Activated naive CD8-positive, alpha-beta T cell treated with anti-CD3 and anti-CD28 coated beads for 36 hours (primary cell): Measurements from ENCODE around the gene ABHD2. TPM values are rescaled to one million over a fixed set of nuclear protein-coding genes. Genes with fewer than 3 reads are reported as not detected.

ENCODE experiments used
- DNase-seq: peaks from one replicate; pipeline ENCODE4 v3.0.0; 2021
- H3K27ac Mint-ChIP-seq: one replicate; pipeline ENCODE4 v1.8.0; 2022; ENCODE audit warnings: mild to moderate bottlenecking, moderate library complexity, mixed read lengths
- H3K27me3 Mint-ChIP-seq: one replicate; pipeline ENCODE4 v1.8.0; 2022; ENCODE audit warnings: mild to moderate bottlenecking, mixed read lengths
- H3K36me3 Mint-ChIP-seq: one replicate; pipeline ENCODE4 v1.8.0; 2021; ENCODE audit warnings: mild to moderate bottlenecking, mixed read lengths
- H3K4me1 Mint-ChIP-seq: one replicate; pipeline ENCODE4 v1.8.0; 2021; ENCODE audit warnings: mixed read lengths
- H3K4me3 Mint-ChIP-seq: one replicate; pipeline ENCODE4 v1.8.0; 2022; ENCODE audit warnings: mild to moderate bottlenecking, moderate library complexity, mixed read lengths
- H3K9me3 Mint-ChIP-seq: one replicate; pipeline ENCODE4 v1.8.0; 2022; ENCODE audit warnings: mixed read lengths
- total RNA-seq, 2 experiments: library from RNA; stranded (reverse); gene quantifications; one replicate each; pipeline ENCODE4 v1.2.3, GENCODE V29; 2021

ABHD2 gene
- total RNA-seq, 2 experiments from 2014 or later = 47.6 to 49.2 TPM

DNA sequence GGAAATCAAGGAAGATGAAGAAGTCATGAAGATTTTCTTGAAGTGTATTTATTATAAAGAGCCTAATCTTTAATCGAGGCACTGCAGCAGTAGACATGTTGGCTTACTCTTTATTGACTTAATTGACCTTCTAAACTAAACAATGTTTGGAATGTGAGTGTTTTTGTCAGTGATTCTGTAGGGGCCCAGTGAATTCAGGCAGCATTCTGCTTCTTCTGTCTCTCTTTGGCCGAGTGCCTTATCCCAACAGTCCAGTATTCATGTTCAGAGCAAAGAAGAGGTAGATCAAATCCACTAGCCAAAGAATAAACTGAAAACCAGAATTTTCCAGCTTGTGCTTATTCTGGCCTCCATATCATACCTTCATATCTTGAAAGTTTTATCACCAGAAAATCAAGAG lies 77.4 kb downstream of the ABHD2 start:
- H3K4me1 Mint-ChIP-seq = peaks cover 25% of the 10 kb centered on the region
- H3K9me3 Mint-ChIP-seq = no peaks in the 10 kb centered on the region
- H3K36me3 Mint-ChIP-seq = peaks cover 8% of the 10 kb centered on the region
- no peak for DNase-seq
- no peak overlapping the region for H3K4me3 Mint-ChIP-seq
- no peaks in the 10 kb centered on the region for H3K27me3 Mint-ChIP-seq
- no peak overlapping the region for H3K27ac Mint-ChIP-seq

DNA sequence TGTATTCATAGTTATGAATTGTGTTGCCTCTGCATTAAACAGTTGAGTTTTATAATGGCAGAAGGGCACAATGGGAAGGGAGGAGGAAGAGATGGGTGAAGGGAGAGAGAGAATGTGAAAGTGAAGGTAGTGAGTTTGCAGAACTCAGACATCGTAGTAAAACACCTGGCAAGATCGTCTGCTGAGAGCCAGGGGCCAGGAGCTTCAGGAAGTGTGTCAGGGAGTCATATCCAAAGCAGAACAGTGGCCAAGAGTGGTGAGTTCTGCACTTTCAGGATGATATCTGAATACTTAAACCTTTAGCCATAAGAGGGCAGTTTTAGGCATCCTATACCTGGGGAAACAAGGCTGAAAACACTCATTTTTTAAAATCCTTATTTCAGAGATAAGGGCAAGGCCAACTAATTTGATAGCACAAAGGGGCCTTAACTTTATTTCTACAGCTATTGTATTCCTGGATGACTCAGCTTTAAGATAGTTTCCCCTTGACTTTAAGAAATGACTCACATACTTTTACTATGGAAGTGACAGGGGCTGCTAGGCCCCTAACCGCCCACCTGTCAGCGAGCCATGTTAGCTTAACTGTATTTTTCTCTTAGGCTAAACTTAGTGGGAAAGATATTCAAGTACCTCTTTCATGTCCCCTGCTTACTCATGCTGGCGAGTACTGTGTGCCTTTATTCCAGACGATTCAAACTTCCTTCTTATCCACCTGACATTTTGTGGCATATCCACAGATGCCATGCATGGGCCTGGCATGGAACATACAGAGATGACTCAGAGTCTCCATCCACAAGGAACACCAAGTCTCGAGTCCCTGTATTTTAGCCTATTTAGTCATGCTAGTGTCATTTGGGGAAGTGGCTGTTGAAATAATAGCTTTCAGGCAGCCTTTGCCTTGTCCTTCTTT lies 79.3 kb downstream of the ABHD2 start:
- peak; percentile 71 for DNase-seq
- Mint-ChIP-seq H3K9me3 (no peaks in the 10 kb centered on the region), H3K36me3 (peaks cover 8% of the 10 kb centered on the region), H3K4me3 (peak overlapping the region; percentile 53), H3K27me3 (no peaks in the 10 kb centered on the region), H3K4me1 (peaks cover 25% of the 10 kb centered on the region), H3K27ac (peak overlapping the region; percentile 88)

DNA sequence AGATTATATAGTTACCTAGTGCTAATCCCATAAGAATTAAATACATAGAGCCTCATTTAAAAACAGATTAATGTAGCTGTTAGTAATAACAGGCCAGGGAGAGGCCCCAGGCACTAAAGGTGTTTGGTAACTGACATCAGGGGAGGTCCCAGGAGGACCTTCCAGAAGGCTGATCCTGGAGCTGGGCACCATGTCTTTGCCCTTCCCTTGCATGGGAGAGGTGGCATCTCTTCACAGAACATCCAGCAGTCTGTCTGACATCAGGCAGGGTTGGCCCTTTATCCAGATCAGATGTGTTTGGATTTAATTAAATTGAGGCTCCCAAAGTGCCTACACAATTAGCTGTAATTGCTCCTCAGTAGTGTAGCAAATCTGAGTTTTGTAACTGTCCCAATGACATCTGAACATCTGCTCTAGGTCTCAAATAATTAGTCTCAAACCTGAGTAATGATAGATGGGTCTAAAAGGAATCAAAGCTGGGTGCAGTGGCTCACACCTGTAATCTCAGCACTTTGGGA lies 80.1 kb downstream of the ABHD2 start:
- Mint-ChIP-seq H3K4me1 (peaks cover 25% of the 10 kb centered on the region), H3K27ac (peak overlapping the region; percentile 88), H3K36me3 (peaks cover 6% of the 10 kb centered on the region), H3K27me3 (no peaks in the 10 kb centered on the region), H3K4me3 (peak overlapping the region; percentile 53), H3K9me3 (no peaks in the 10 kb centered on the region)
- no peak for DNase-seq

DNA sequence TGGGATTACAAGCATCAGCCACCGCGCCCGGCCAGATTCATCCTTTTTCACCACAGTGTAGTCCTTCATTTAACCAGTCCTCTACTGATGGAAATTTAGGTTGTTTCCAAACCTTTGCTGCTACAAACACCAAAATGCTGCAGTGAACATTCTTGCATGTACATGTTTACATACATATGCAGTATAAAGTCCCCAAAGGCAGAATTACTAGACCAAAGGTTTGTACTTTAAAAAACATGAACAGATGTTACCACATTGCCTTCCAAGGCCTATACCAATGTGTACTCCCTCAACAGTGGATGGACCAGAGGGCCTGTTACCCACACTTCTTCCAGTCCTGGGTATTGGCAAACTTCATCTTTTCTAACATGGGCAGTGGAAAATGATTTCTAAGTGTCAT lies 82.1 kb downstream of the ABHD2 start:
- Mint-ChIP-seq H3K9me3 (no peaks in the 10 kb centered on the region), H3K27me3 (no peaks in the 10 kb centered on the region), H3K36me3 (peaks cover 9% of the 10 kb centered on the region), H3K27ac (no peak overlapping the region), H3K4me3 (no peak overlapping the region), H3K4me1 (peaks cover 25% of the 10 kb centered on the region)
- no peak for DNase-seq

DNA sequence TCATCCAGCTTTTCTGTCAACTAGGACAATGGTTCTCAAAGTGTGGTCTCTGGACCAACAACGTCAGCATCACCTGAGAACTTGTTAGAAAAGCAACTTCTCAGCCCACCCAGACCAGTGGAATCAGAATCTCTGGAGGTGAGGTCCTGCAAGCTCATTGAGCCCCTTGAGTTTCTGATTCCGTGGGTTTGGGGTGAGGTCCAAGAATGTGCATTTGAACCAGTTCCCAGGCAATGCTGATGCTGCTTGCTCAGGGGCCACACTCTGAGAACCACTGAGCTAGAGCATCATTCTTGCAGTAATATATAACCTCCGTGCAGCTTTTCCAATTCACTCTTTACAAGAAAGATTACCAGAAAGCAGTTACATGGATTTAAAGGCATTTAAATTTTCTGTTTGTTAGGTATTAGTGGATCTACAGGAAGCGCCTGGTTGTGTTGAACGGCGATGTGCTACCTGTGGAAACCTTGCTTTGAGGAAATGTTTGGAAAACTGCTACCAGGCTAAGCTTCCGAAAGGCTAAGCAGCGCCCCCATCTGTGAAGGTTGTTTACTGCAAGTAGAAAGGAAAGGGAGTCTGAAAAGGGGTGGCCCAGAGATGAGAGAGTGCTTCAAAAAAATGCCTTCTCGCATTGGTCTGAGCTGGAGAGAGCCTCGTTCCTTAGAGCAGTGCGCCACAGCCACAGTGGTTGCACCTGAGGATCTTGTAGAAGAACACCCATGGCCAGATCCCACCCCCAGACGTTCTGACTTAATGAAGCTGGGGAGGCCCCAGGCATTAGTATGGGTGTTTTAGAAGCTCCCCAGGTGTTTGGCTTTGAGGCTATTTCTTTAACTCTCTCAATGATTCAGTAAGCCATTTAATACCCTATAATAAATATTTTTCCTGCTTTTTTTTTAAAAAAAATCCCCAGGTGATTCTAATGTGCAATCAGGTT lies 83.1 kb downstream of the ABHD2 start:
- Mint-ChIP-seq H3K36me3 (peaks cover 9% of the 10 kb centered on the region), H3K27me3 (no peaks in the 10 kb centered on the region), H3K4me3 (no peak overlapping the region)

DNA sequence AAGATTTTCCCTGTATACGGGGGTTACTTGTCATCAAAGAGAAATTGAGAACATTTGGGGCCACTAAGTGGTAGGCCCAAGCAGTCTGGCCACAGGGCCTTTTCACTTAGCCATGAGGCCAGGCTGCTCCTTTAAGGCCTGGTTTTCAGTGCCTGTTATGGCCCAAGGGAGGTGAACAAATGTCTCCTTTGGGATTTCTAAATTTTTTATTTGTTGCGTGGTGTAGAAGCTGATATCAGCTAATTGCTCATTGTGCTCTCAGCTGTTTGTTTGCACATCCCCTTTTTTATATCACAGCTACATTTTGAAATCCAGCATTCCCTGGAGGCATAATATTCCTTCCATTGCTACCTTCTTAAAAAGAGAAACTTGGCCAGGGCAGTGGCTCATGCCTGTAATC lies 84.7 kb downstream of the ABHD2 start:
- Mint-ChIP-seq H3K9me3 (no peaks in the 10 kb centered on the region), H3K4me1 (peaks cover 15% of the 10 kb centered on the region), H3K4me3 (no peak overlapping the region), H3K27me3 (no peaks in the 10 kb centered on the region), H3K36me3 (peaks cover 16% of the 10 kb centered on the region), H3K27ac (no peak overlapping the region)
- DNase-seq = no peak

More for the DNA sequence above, 83.1 kb downstream of the ABHD2 start:
- Mint-ChIP-seq H3K4me1 (peaks cover 21% of the 10 kb centered on the region), H3K27ac (no peak overlapping the region), H3K9me3 (no peaks in the 10 kb centered on the region)
- DNase-seq = no peak

DNA sequence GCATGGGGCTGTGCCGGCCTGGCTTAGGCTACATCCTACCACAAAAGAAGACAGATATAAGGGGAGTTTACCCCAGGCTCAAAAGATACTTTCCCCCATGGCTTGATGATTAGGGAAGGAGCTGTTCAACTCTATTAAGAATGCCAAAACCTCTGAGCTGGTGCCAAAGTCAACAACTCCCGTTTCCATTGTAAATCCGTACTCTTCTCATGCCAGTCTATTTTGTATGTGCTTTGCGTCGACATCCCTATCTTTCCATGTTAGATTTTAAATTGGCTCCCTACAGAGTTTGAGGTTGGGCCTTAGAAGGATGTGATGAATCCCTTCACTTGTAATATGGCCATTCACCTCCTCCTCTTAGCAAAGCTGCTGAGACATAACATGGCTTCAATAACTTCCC lies 86.2 kb downstream of the ABHD2 start:
- no peak for DNase-seq
- H3K27me3 Mint-ChIP-seq = no peaks in the 10 kb centered on the region
- no peaks in the 10 kb centered on the region for H3K9me3 Mint-ChIP-seq
- no peak overlapping the region for H3K4me3 Mint-ChIP-seq
- peaks cover 12% of the 10 kb centered on the region for H3K36me3 Mint-ChIP-seq
- peaks cover 18% of the 10 kb centered on the region for H3K4me1 Mint-ChIP-seq
- no peak overlapping the region for H3K27ac Mint-ChIP-seq

DNA sequence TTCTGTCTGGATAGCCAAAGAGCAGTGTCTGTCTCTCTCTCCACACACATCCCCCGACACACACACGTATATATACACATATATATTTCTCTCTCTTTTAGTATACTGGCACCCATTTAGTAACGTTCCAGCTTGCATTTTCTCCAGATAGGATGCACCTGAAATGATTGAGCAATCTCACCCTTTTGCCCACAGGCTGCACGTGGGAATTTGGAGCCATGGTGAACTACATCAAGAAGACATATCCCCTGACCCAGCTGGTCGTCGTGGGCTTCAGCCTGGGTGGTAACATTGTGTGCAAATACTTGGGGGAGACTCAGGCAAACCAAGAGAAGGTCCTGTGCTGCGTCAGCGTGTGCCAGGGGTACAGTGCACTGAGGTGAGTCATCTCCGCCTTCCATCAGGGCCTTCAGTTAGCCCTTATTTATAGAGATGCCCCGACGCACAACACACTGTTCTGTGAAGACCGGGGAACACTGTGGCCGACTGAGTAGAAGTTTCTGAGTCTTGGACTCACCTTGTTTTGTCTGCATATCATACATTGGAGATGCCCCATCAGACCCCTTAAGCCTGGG lies 87.4 kb downstream of the ABHD2 start:
- no peak overlapping the region for H3K27ac Mint-ChIP-seq

DNA sequence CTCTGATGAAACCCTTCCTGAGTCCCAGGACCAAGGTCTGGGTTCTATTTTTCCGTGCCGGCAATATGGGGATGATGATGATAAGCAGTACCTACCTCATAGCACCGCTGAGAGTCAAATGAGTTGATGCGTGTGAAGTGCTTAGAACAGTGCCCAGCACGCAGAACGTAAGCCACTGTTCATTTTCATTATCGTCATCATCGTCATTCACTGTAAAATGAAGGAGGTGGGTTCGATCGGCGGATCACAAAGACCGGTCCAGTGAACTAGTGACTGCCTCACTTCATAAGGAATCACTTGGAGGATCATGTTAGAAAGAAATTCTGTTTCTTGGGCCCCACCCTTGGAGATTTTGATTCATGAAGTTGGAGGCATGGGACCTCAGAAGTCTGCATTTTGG lies 88.9 kb downstream of the ABHD2 start:
- Mint-ChIP-seq H3K27me3 (no peaks in the 10 kb centered on the region), H3K9me3 (no peaks in the 10 kb centered on the region), H3K4me1 (peaks cover 32% of the 10 kb centered on the region), H3K4me3 (no peak overlapping the region), H3K36me3 (peaks cover 13% of the 10 kb centered on the region), H3K27ac (no peak overlapping the region)
- no peak for DNase-seq

More for the DNA sequence above, 87.4 kb downstream of the ABHD2 start:
- Mint-ChIP-seq H3K27me3 (no peaks in the 10 kb centered on the region), H3K9me3 (no peaks in the 10 kb centered on the region), H3K4me3 (no peak overlapping the region), H3K4me1 (peaks cover 27% of the 10 kb centered on the region), H3K36me3 (peaks cover 10% of the 10 kb centered on the region)
- no peak for DNase-seq

DNA sequence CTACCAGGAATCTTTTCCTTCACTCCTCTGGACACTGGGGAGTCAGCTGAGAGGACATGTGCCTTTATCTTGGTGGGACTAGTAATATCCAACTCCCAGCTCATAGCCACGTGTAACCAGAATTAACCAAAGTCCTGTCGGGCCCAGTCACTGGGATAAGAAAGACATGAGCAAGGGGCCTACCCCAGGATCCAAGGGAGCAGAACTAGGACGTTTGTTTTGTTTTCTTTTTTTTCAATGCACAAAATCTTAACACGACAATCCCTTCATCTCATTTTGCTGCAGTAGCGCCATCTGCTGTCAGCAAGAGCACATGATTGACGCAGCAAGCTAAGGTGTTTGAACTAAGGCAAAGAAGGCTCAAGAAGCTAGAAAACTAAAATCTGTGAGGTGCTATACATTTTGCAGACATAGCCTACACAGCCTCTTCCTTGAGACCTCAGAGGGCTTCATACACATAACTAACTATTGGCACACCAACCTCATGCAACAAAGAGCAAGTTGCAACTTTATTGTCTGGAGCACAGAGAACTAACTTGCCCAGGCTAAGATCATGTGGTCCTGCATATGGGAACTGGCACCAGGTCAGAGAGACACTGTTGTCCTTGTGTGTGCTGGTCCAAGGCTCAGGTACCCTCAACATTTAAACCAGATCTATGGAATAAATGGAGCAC lies 89.5 kb downstream of the ABHD2 start:
- Mint-ChIP-seq H3K27me3 (no peaks in the 10 kb centered on the region), H3K4me3 (no peak overlapping the region), H3K9me3 (no peaks in the 10 kb centered on the region), H3K36me3 (peaks cover 14% of the 10 kb centered on the region), H3K4me1 (peaks cover 34% of the 10 kb centered on the region), H3K27ac (peak overlapping the region; percentile 30)
- DNase-seq = peak; percentile 58

DNA sequence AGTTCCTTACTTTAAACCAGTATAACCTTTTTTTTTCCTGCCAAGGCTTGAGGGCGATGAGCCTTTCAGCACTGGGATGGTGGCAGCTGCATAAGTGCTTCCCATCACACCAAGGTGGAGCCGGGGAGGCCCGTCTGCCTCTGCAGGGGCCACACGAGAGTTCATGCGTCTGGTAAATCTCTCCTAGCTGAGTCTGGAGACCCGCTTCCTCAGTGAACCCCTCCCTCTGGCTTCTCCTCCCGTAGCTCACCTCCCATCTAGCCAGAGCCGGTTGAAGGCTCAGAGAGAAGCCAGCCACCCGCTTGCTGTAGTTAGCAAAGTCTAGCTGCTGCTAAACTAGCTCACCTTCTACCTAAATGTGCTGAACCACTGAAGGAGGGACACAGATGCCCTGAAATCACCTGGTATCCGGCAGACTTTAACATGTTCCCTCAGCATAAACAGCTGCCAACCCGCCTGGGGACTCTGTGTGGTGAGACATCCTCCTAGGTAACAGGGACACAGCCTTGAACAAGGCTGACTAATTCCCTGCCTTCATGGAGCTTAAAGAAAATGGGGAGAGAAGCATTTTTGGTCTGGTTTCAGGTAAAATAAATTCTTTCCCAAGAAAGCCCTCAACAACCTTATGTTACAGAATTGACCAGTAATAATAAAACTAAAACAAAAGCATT lies 90.2 kb downstream of the ABHD2 start:
- Mint-ChIP-seq H3K4me3 (no peak overlapping the region), H3K27ac (peak overlapping the region; percentile 91), H3K4me1 (peaks cover 34% of the 10 kb centered on the region), H3K9me3 (no peaks in the 10 kb centered on the region), H3K27me3 (no peaks in the 10 kb centered on the region), H3K36me3 (peaks cover 16% of the 10 kb centered on the region)
- no peak for DNase-seq

DNA sequence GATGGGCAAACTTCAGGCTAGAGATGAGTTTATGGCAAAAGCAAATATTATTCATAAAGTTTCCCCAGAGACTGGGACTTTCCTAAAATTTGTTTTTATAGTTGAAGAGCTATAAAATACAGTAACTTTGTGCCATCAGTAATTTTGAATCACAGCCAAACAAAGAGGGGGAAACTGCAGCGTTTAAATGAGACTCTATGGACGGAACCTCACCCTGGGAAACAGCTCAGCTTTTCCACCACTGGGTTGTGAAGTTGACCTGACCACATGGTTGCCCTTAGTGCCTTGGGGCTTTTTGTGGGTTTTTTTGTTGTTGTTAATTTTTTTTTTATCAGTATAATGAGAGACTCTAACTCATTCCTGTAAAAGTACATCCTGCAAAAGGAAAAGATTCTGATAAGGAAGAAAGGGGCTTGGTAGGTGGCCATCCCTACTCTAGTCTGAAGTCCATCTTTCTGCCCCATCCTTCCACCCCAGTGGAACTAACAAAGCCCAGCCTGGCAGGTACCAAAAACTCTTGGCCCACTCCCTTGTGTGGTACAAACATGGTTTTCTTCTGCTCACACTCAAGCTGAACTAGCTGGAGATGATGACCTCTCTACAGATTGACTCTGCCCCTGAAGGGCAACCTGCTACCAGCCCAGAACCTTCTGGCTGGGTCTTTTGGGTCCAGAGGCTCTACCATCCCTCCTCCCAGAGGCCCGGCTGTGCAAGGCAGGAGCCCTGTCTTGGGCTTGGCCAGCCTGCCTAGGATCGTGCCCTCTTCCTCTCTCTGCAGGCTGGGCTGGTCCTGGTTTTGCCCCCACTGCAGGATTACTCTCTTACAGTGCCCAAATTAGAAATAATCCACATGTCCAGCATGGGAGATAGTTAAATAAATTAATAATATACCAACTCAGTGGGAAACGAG lies 92.0 kb downstream of the ABHD2 start:
- Mint-ChIP-seq H3K4me1 (peaks cover 36% of the 10 kb centered on the region), H3K27me3 (no peaks in the 10 kb centered on the region), H3K4me3 (no peak overlapping the region), H3K27ac (peak overlapping the region; percentile 91), H3K9me3 (no peaks in the 10 kb centered on the region), H3K36me3 (peaks cover 16% of the 10 kb centered on the region)
- DNase-seq = peak; percentile 71

DNA sequence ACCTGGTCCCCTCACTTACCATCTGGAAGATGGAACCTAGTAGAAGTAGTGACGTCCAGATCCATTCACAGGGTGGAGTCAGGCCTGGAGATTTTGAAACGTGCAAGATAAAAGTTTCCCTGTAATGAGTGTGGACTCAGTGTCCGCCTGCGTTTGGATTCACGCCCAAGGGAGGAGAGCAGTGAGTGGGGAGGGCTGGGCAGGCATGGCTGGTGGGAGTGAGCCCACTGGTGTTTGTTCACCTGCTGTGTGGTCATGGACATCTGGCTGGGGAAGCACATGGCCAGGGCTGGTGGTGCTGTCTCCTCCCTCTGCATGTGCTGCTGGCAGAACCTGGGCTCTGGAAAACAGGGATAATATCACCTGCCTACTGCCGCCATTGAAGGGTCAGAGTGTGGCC lies 96.1 kb downstream of the ABHD2 start:
- H3K36me3 Mint-ChIP-seq = peaks cover 9% of the 10 kb centered on the region
- H3K27ac Mint-ChIP-seq = no peak overlapping the region
- no peaks in the 10 kb centered on the region for H3K27me3 Mint-ChIP-seq
- no peak overlapping the region for H3K4me3 Mint-ChIP-seq
- peaks cover 19% of the 10 kb centered on the region for H3K4me1 Mint-ChIP-seq
- DNase-seq = no peak
- no peaks in the 10 kb centered on the region for H3K9me3 Mint-ChIP-seq
